Kidney (tissue), 14 donors: ENCODE data around the gene SULT2B1. TPM values are rescaled to one million over a fixed set of nuclear protein-coding genes. Genes with fewer than 3 reads are reported as not detected.

ENCODE experiments used
- DNase-seq, 5 donors: peaks; one replicate each; pipeline ENCODE4 v3.0.0-alpha.2; 2013 to 2020
- FAIRE-seq: peaks from 2 replicates; lab custom pipeline; 2012; peaks lifted over from hg19 to GRCh38; lab: Jason Lieb, UNC
- H3K27ac ChIP-seq, 2 donors: one replicate each; pipeline ENCODE4 v1.7.0; 2013; ENCODE audit warnings: low read depth in 2 of 2, low read length in 2 of 2, inconsistent platforms in 1 of 2
- H3K27me3 ChIP-seq: one replicate; pipeline ENCODE4 v1.7.1; 2013; ENCODE audit warnings: low read length, inconsistent platforms; ENCODE audit not compliant: control insufficient read depth, insufficient read depth
- H3K36me3 ChIP-seq, 3 donors: one replicate each; pipeline versions ENCODE4 v1.7.0 to v1.7.1; 2013; ENCODE audit warnings: low read length in 3 of 3, control low read depth in 1 of 3, inconsistent platforms in 1 of 3; ENCODE audit not compliant: insufficient read depth in 3 of 3, control insufficient read depth in 2 of 3
- H3K4me1 ChIP-seq, 3 donors: one replicate each; pipeline versions ENCODE4 v1.7.0 to v1.7.1; 2013; ENCODE audit warnings: low read length in 3 of 3, inconsistent platforms in 1 of 3, low read depth in 1 of 3; ENCODE audit not compliant: control insufficient read depth in 2 of 3, insufficient read depth in 2 of 3
- H3K4me3 ChIP-seq, 3 donors: one replicate each; pipeline versions ENCODE4 v1.7.0 to v1.8.1; 2013; ENCODE audit warnings: low read length in 3 of 3, control low read depth in 1 of 3, inconsistent platforms in 1 of 3
- H3K9ac ChIP-seq, 3 donors: one replicate each; pipeline versions ENCODE4 v1.7.0 to v1.7.1; 2013; ENCODE audit warnings: low read length in 3 of 3, control low read depth in 1 of 3, inconsistent platforms in 1 of 3
- H3K9me3 ChIP-seq, 3 donors: one replicate each; pipeline versions ENCODE4 v1.7.0 to v1.7.1; 2013; ENCODE audit warnings: low read length in 3 of 3, control low read depth in 1 of 3, inconsistent platforms in 1 of 3; ENCODE audit not compliant: control insufficient read depth in 2 of 3, insufficient read depth in 1 of 3
- intact Hi-C: fragments of 100-400 bp; cut with DNase I; formaldehyde crosslinking; loops from one replicate; pipeline ENCODE4 v1.11.1; 2022
- polyA plus RNA-seq: library from polyadenylated mRNA; stranded (reverse); fragments of 350-450 nt; fragmentation: Illumina TruSeq; extraction: RNeasy Lipid Tissue Mini Kit (QIAGEN cat#74804); gene quantifications from one replicate; pipeline ENCODE4 v1.2.3, GENCODE V29; 2014; ENCODE audit warnings: low read depth, low replicate concordance; ENCODE audit not compliant: insufficient read depth
- total RNA-seq: library from RNA; stranded (reverse); fragmentation: NEBNext Ultra II Directional; extraction: Animal tissue kit (Norgen Biotek cat#: 25700); gene quantifications from one replicate; pipeline ENCODE4 v1.2.1, GENCODE V29; 2021
- TF ChIP-seq, protein P1 (sequence below): IDR thresholded peaks from 3 replicates; pipeline ENCODE4 v1.5.1; 2012; ENCODE audit warnings: mild to moderate bottlenecking, moderate library complexity, borderline replicate concordance; ENCODE audit not compliant: insufficient read depth; ENCODE audit errors: extremely low read depth
- donor health status: control.
- donor health status: control.
- donor health status: control.
- donor health status: control.
- donor health status: control.
- donor health status: DM: yes; HTN: yes; CAD: no.
- donor health status: Normal renal cell carcinoma (clear cell type).

The SULT2B1 gene
- total and polyA plus RNA-seq, 2 donors from 2014 or later, result 2.3 TPM

DNA sequence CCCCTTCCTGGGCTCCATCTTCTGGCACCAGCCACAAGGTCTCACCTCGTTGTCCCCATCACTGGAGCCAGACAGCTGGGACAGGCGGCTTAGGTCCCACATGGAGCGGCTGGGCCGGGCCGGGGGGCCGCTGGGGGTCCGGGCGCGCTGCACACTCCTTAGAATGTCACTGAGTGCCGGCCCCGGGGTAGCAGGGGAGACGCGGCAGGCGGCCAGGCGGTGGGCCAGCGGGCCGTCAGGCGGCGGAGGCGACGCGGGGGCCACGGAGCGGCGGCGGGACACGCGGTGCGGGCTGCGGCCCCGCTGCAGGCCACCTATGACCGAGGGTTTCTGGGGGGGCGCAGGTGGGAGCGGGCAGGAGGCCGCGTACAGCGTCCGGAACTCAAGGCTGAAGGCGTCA lies 51.5 kb downstream of the SULT2B1 start:
- no peak for FAIRE-seq
- H3K4me3 ChIP-seq, result no peak overlapping the region

DNA sequence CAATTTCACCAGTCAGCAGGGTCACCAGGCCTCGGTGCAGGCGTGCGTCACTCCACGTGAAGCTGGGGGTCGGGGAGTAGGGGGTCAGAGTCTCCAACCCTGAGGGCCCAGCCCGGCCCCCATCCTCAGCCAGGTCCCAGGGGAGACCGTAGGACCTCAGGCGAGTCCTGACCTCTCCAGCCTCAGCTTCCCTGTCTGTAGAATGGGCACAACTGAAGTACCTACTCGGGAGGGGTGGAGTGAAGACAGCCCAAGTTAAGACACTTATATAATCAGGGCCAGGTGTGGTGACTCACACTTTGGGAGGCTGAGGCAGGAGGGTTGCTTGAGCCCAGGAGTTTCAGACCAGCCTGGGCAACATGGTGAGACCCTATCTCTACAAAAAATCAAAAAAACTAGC lies 51.9 kb downstream of the SULT2B1 start:
- Histone ChIP-seq H3K9me3 (no peaks in the 10 kb centered on the region), H3K4me1 (no peaks in the 10 kb centered on the region), H3K9ac (no peak overlapping the region), H3K4me3 (no peak overlapping the region), H3K27ac (no peak overlapping the region), H3K27me3 (no peaks in the 10 kb centered on the region), H3K36me3 (no peaks in the 10 kb centered on the region)
- TF ChIP-seq, protein P1, sequence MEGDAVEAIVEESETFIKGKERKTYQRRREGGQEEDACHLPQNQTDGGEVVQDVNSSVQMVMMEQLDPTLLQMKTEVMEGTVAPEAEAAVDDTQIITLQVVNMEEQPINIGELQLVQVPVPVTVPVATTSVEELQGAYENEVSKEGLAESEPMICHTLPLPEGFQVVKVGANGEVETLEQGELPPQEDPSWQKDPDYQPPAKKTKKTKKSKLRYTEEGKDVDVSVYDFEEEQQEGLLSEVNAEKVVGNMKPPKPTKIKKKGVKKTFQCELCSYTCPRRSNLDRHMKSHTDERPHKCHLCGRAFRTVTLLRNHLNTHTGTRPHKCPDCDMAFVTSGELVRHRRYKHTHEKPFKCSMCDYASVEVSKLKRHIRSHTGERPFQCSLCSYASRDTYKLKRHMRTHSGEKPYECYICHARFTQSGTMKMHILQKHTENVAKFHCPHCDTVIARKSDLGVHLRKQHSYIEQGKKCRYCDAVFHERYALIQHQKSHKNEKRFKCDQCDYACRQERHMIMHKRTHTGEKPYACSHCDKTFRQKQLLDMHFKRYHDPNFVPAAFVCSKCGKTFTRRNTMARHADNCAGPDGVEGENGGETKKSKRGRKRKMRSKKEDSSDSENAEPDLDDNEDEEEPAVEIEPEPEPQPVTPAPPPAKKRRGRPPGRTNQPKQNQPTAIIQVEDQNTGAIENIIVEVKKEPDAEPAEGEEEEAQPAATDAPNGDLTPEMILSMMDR, result no peak
- intact Hi-C loops, result no loop called here
- DNase-seq (no peak), FAIRE-seq (no peak)

More for the DNA sequence above, 51.5 kb downstream of the SULT2B1 start:
- no peak for DNase-seq
- TF ChIP-seq, protein P1, result no peak
- no peaks in the 10 kb centered on the region for H3K27me3 ChIP-seq
- intact Hi-C loops, result no loop called here
- H3K27ac ChIP-seq, result no peak overlapping the region
- no peaks in the 10 kb centered on the region for H3K9me3 ChIP-seq
- no peaks in the 10 kb centered on the region for H3K36me3 ChIP-seq
- H3K4me1 ChIP-seq, result no peaks in the 10 kb centered on the region
- no peak overlapping the region for H3K9ac ChIP-seq

DNA sequence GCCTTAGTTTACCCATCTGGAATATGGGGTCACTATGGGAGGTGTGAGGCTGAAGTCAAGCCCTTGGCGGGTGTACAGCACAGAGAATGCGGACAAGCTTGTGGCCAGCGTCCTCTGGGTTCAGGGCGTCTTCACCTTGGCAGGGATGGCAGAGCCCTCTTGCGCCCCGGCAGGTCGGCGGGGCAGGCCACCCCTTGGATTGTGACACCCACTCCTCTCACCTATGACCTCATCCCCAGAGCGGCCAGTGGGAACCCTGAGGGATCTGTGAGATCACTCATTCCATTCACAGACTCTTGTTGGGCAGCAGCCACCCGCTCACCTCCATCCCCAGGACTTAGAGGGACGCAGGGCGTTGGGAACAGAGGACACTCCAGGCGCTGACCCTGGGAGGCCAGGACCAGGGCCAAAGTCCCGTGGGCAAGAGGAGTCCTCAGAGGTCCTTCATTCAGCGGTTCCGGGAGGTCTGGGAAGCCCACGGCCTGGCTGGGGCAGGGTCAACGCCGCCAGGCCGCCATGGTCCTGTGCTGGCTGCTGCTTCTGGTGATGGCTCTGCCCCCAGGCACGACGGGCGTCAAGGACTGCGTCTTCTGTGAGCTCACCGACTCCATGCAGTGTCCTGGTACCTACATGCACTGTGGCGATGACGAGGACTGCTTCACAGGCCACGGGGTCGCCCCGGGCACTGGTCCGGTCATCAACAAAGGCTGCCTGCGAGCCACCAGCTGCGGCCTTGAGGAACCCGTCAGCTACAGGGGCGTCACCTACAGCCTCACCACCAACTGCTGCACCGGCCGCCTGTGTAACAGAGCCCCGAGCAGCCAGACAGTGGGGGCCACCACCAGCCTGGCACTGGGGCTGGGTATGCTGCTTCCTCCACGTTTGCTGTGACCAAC lies 54.7 kb downstream of the SULT2B1 start, which contains the start of gene SPACA4:
Gene SPACA4 (plus strand): TSS at position 280 of the 896 bp plus-strand sequence. CDS start 237 bp downstream, at position 517.
- Histone ChIP-seq H3K9ac (no peak within 1 kb of the TSS), H3K27me3 (no peaks in the 10 kb centered on the region), H3K4me3 (no peak within 1 kb of the TSS), H3K36me3 (no peaks in the 10 kb centered on the region), H3K9me3 (no peaks in the 10 kb centered on the region), H3K27ac (no peak within 1 kb of the TSS), H3K4me1 (no peaks in the 10 kb centered on the region)
- intact Hi-C loops, result no loop called here
- FAIRE-seq (no peak), DNase-seq (no peak)
- TF ChIP-seq, protein P1, result no peak
